Measurements from ENCODE around the gene KCNMA1. TPM values are rescaled to one million over a fixed set of nuclear protein-coding genes. Genes with fewer than 3 reads are reported as not detected.

Gene KCNMA1
- polyA plus RNA-seq, 1 of the 3 experiments (the other 2 are of a cell fraction), result 107 TPM

DNA sequence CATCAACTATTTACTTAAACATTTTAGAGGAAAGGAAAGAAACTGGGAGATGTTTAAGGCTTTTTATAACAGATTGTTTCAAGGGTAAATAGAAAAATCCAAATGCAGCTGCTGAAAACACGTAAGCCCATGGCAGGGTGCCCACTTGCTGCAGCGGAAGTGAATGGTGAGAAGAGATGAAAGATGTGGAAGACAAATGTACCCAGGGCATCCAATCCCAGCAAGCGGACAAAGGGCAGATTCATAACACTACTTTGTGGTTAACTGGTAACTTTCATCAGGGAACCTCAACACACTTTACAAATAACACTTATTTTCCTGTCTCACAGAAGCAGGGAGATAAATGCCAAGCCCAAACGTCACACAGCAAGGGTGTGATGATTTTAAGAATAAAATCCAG lies 358.4 kb downstream of the KCNMA1 start (continued):
- TF ChIP-seq, protein P1, sequence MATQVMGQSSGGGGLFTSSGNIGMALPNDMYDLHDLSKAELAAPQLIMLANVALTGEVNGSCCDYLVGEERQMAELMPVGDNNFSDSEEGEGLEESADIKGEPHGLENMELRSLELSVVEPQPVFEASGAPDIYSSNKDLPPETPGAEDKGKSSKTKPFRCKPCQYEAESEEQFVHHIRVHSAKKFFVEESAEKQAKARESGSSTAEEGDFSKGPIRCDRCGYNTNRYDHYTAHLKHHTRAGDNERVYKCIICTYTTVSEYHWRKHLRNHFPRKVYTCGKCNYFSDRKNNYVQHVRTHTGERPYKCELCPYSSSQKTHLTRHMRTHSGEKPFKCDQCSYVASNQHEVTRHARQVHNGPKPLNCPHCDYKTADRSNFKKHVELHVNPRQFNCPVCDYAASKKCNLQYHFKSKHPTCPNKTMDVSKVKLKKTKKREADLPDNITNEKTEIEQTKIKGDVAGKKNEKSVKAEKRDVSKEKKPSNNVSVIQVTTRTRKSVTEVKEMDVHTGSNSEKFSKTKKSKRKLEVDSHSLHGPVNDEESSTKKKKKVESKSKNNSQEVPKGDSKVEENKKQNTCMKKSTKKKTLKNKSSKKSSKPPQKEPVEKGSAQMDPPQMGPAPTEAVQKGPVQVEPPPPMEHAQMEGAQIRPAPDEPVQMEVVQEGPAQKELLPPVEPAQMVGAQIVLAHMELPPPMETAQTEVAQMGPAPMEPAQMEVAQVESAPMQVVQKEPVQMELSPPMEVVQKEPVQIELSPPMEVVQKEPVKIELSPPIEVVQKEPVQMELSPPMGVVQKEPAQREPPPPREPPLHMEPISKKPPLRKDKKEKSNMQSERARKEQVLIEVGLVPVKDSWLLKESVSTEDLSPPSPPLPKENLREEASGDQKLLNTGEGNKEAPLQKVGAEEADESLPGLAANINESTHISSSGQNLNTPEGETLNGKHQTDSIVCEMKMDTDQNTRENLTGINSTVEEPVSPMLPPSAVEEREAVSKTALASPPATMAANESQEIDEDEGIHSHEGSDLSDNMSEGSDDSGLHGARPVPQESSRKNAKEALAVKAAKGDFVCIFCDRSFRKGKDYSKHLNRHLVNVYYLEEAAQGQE (IDR thresholded peaks at IDR 0.05; ENCODE audit: low read depth, low read length), result no peak
- TF ChIP-seq SMC3 (IDR thresholded peaks at IDR 0.05; ENCODE audit: low read depth, low read length) (no peak), EP300 (IDR thresholded peaks at IDR 0.05; ENCODE audit: borderline replicate concordance in 1 of 2, low read depth in 1 of 2, low read length in 1 of 2) (no peak), EZH2phosphoT487 (IDR thresholded peaks at IDR 0.05; ENCODE audit: borderline replicate concordance, low read depth) (no peak)
- TF ChIP-seq, protein P2, sequence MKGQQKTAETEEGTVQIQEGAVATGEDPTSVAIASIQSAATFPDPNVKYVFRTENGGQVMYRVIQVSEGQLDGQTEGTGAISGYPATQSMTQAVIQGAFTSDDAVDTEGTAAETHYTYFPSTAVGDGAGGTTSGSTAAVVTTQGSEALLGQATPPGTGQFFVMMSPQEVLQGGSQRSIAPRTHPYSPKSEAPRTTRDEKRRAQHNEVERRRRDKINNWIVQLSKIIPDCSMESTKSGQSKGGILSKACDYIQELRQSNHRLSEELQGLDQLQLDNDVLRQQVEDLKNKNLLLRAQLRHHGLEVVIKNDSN (IDR thresholded peaks at IDR 0.05; ENCODE audit: borderline replicate concordance, low read depth), result no peak

DNA sequence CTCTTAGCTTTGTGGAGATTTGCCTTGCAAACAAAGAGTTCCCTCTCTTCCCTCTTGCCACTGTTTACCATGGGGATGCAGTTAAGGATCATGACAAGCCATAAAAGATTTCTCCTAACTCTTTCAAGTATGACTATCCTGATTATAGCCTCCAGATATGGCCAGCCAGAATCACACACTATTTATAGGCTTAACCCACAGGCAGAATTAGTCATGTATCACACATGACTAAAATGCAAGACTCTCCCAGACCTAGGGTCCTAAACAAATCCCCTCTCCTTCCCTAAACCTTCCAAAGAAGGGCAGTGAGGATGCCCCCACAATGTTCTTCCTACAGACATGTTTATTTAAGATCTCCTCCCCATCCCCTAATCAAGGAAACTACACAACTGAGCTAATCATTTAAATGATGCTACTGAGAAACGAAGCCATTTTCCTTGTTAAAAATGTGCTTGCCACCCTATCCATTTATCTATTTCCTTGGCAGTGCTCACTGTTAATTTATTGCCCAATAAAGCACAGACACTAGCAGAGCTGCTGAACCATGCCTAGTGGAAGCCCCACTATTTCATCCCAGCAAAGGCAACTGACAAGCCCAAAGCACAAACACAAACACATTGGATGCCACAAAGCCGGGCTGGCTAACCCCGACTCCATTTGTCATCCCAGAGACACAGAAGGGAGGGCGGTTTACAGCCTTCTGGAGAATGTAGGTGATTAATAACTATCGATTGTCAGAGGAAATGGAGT lies 363.4 kb downstream of the KCNMA1 start:
- Histone ChIP-seq H3F3A (replicated peaks; ENCODE audit: insufficient read depth) (peaks cover 21% of the 10 kb centered on the region), H2AFZ (ENCODE audit: low read depth) (no peak overlapping the region; the same call in 1 of the 2 replicates), H3K27me3 (ENCODE audit: insufficient read depth) (no peaks in the 10 kb centered on the region), H3K9me2 (no peaks in the 10 kb centered on the region), H4K20me1 (ENCODE audit: insufficient read depth) (no peaks in the 10 kb centered on the region), H3K4me1 (ENCODE audit: control insufficient read depth in 1 of 2, insufficient read depth in 2 of 2, low read depth in 1 of 2, low read length in 1 of 2) (peaks cover 0 to 12% of the 10 kb centered on the region in 2 experiments; a peak in 2 of 4 replicates), H3K9me3 (no peaks in the 10 kb centered on the region), H3K27ac (ENCODE audit: low read depth in 2 of 2, low read length in 1 of 2) (peak overlapping the region in 1 of 2 experiments; percentile 83; a peak in 3 of 4 replicates), H3K36me3 (replicated peaks in 1 of 2; ENCODE audit: control insufficient read depth in 1 of 2, insufficient read depth in 2 of 2, low read length in 1 of 2) (no peaks in the 10 kb centered on the region), H3K4me3 (ENCODE audit: low read depth in 2 of 2, low read length in 1 of 2) (no peak overlapping the region), H3K9ac (peak overlapping the region; percentile 37), H3K79me2 (ENCODE audit: insufficient read depth) (no peaks in the 10 kb centered on the region), H3K4me2 (peak overlapping the region; percentile 31; the same call in 1 of the 2 replicates)
- DNase-seq, result no peak
- ChIA-PET POLR2A (no interaction called here), CTCF (interaction anchor here (0.9 to 1.2 kb wide), 4 partner anchors 15 to 118 kb away, joined by 3 read pairs; no protein-coding TSS in a partner anchor)
- WGBS (ENCODE audit: low lambda C conversion rate), result 56% methylated on average over 5 of the region's 5 CpGs
- peak; percentile 67; the same call in 1 of the 2 replicates for TF ChIP-seq FOSL2 (IDR thresholded peaks at IDR 0.05; ENCODE audit: borderline replicate concordance, low read depth)
- TF ChIP-seq, protein P3, sequence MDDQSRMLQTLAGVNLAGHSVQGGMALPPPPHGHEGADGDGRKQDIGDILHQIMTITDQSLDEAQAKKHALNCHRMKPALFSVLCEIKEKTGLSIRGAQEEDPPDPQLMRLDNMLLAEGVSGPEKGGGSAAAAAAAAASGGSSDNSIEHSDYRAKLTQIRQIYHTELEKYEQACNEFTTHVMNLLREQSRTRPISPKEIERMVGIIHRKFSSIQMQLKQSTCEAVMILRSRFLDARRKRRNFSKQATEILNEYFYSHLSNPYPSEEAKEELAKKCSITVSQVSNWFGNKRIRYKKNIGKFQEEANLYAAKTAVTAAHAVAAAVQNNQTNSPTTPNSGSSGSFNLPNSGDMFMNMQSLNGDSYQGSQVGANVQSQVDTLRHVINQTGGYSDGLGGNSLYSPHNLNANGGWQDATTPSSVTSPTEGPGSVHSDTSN (IDR thresholded peaks at IDR 0.05), result peak; percentile 20
- TF ChIP-seq, protein P2 (IDR thresholded peaks at IDR 0.05; ENCODE audit: borderline replicate concordance, low read depth), result no peak
- TF ChIP-seq MEF2A (IDR thresholded peaks at IDR 0.05; ENCODE audit: borderline replicate concordance, low read depth), result peak; percentile 83
- TF ChIP-seq NRF1 (IDR thresholded peaks at IDR 0.05; ENCODE audit: low read depth, low read length), result no peak
- peak; percentile 61; the same call in 1 of the 2 replicates for TF ChIP-seq TCF12 (IDR thresholded peaks at IDR 0.05)
- peak; percentile 19 for TF ChIP-seq NFIC (IDR thresholded peaks at IDR 0.05; ENCODE audit: borderline replicate concordance)
- TF ChIP-seq JUND (IDR thresholded peaks at IDR 0.05), result peak; percentile 48

All from SK-N-SH (cell line).